ENCODE measurements around the gene PECR. TPM values are rescaled to one million over a fixed set of nuclear protein-coding genes. Genes with fewer than 3 reads are reported as not detected.

PECR gene
- total RNA-seq, 1 experiment from 2014 or later = 15.3 TPM

DNA sequence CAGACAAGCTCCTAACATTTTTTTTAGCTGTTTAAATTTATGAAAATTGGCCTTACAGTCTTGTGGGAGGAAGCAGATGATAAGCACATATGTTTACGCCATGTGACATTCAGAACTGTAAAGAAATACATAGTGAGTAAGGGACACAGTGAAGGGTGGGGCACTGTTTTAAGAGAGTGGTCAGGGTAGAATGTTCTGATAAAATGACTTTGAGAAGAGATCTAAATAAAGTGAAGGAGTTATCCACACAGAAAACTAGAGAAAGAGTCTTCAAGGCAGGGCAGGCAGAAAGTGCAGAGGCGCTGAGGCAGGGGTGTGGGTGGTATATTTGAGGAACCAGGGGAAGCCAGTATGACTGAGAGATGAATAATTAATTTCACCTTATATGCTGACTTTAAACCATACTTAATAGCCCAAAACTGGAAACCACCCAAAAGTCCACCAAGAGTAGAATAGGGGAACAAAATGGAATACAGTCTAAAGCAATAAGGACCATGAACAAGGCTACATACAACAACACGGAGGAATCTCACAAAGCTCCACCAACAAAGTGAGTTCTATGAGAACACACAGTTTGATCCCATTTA, 76.8 kb downstream of the PECR start:
- H3K9ac ChIP-seq (ENCODE audit: extremely low read depth, insufficient read length, low read length) = no peak overlapping the region
- H3K4me2 ChIP-seq (ENCODE audit: insufficient read depth, insufficient read length, low read length) = no peak overlapping the region
- no peak overlapping the region for H2BK20ac ChIP-seq (ENCODE audit: low read depth, low read length, poor library complexity, severe bottlenecking)
- peaks cover under 1% of the 10 kb centered on the region for H3K79me1 ChIP-seq (ENCODE audit: insufficient read depth, low read depth, low read length, poor library complexity, severe bottlenecking)
- Mint-ChIP-seq H3K27me3 (ENCODE audit: low read depth) (no peaks in the 10 kb centered on the region), H3K4me1 (peaks cover 20 to 42% of the 10 kb centered on the region in 2 experiments), H3K4me3 (no peak overlapping the region), H3K9me3 (no peaks in the 10 kb centered on the region), H3K36me3 (ENCODE audit: insufficient read depth in 1 of 3, low read depth in 3 of 3) (peaks cover 0 to 1% (median 0%) of the 10 kb centered on the region in 3 experiments; a peak in 2 of 7 replicates), H3K27ac (peak overlapping the region in 1 of 3 experiments; percentile 28; a peak in 1 of 7 replicates)
- H4K91ac ChIP-seq (ENCODE audit: insufficient read length, low read depth, low read length) = no peak overlapping the region
- H2AK5ac ChIP-seq (ENCODE audit: insufficient read length, low read length) = no peak overlapping the region
- H3K4me1 ChIP-seq (ENCODE audit: insufficient read depth, low read length) = peaks cover 14% of the 10 kb centered on the region; the same call in 1 of the 2 replicates
- no peaks in the 10 kb centered on the region for H3K9me3 ChIP-seq (ENCODE audit: control insufficient read depth, low read depth, low read length)
- no peaks in the 10 kb centered on the region for H3K27me3 ChIP-seq (ENCODE audit: insufficient read depth, low read length)
- WGBS (ENCODE audit: extremely low coverage, insufficient read length, low lambda C conversion rate) = no CpG with 5 or more reads among the region's 3 CpGs
- H2AFZ ChIP-seq (ENCODE audit: low read length) = no peak overlapping the region
- no peaks in the 10 kb centered on the region for H4K20me1 ChIP-seq (ENCODE audit: control insufficient read depth, insufficient read depth, insufficient read length)
- H2BK120ac ChIP-seq (ENCODE audit: low read depth, low read length, poor library complexity, severe bottlenecking) = no peak overlapping the region
- H2BK5ac ChIP-seq (ENCODE audit: insufficient read length, low read length) = no peak overlapping the region
- H3K4ac ChIP-seq (ENCODE audit: low read depth, low read length) = no peak overlapping the region
- H2BK15ac ChIP-seq (ENCODE audit: low read depth, low read length) = no peak overlapping the region
- H4K5ac ChIP-seq (ENCODE audit: insufficient read length, low read depth, low read length) = no peak overlapping the region
- peaks cover 4% of the 10 kb centered on the region; the same call in 1 of the 2 replicates for H3K79me2 ChIP-seq (ENCODE audit: insufficient read depth, low read length)
- H2BK12ac ChIP-seq (ENCODE audit: insufficient read length, low read depth, low read length) = no peak overlapping the region
- H3K14ac ChIP-seq (ENCODE audit: insufficient read depth, low read length) = no peak overlapping the region
- no peak overlapping the region for H3K56ac ChIP-seq (ENCODE audit: insufficient read length, low read depth, low read length)
- H3T11ph ChIP-seq (ENCODE audit: low read length) = no peak overlapping the region
- H3K27ac ChIP-seq (ENCODE audit: insufficient read length, low read depth, low read length) = no peak overlapping the region
- no peak overlapping the region for H3K23ac ChIP-seq (ENCODE audit: insufficient read length, low read depth, low read length)
- TF ChIP-seq, protein P1, sequence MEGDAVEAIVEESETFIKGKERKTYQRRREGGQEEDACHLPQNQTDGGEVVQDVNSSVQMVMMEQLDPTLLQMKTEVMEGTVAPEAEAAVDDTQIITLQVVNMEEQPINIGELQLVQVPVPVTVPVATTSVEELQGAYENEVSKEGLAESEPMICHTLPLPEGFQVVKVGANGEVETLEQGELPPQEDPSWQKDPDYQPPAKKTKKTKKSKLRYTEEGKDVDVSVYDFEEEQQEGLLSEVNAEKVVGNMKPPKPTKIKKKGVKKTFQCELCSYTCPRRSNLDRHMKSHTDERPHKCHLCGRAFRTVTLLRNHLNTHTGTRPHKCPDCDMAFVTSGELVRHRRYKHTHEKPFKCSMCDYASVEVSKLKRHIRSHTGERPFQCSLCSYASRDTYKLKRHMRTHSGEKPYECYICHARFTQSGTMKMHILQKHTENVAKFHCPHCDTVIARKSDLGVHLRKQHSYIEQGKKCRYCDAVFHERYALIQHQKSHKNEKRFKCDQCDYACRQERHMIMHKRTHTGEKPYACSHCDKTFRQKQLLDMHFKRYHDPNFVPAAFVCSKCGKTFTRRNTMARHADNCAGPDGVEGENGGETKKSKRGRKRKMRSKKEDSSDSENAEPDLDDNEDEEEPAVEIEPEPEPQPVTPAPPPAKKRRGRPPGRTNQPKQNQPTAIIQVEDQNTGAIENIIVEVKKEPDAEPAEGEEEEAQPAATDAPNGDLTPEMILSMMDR (conservative IDR thresholded peaks at IDR 0.05) = no peak
- H3K18ac ChIP-seq (ENCODE audit: insufficient read length, low read depth, low read length) = no peak overlapping the region
- no peaks in the 10 kb centered on the region for H3K23me2 ChIP-seq (ENCODE audit: insufficient read length, low read depth, low read length, poor library complexity, severe bottlenecking)
- no peak overlapping the region for H4K8ac ChIP-seq (replicated peaks; ENCODE audit: insufficient read length, low read depth, low read length)
- DNase-seq = no peak

Measured in H9 (cell line).